HG03025 (cell line): ENCODE results near the gene MAL.

ENCODE experiments used
- ATAC-seq: cut with Tn5 transposase; IDR thresholded peaks from one replicate; pipeline ENCODE4 v1.9.1; 2021; ENCODE audit warnings: mild to moderate bottlenecking, moderate library complexity; ENCODE audit not compliant: unreplicated experiment, low FRiP score

MAL gene

GRCh38 chr2:95059656-95060370 lies 34.3 kb downstream of the MAL start:
- ATAC-seq: no peak

- ATAC-seq: no peak
These were observed 35.1 kb downstream of the MAL start for GRCh38 chr2:95060446-95061118.

GRCh38 chr2:95061119-95061512 lies 35.6 kb downstream of the MAL start:
- no peak for ATAC-seq

GRCh38 chr2:95061601-95062183 lies 36.2 kb downstream of the MAL start:
- ATAC-seq: no peak

- no peak for ATAC-seq
These were observed 37.0 kb downstream of the MAL start for GRCh38 chr2:95062242-95063085.

GRCh38 chr2:95063086-95063958 lies 37.8 kb downstream of the MAL start:
- ATAC-seq: no peak

- no peak for ATAC-seq
These were observed 42.7 kb downstream of the MAL start for GRCh38 chr2:95068256-95068655.

GRCh38 chr2:95069465-95069864 lies 44.0 kb downstream of the MAL start:
- ATAC-seq: no peak

- ATAC-seq: no peak
These were observed 46.3 kb downstream of the MAL start for GRCh38 chr2:95071856-95072255.

GRCh38 chr2:95072424-95072823 lies 46.9 kb downstream of the MAL start:
- ATAC-seq: no peak

- no peak for ATAC-seq
These were observed 48.6 kb downstream of the MAL start for GRCh38 chr2:95073856-95074662.

- no peak for ATAC-seq
These were observed 49.3 kb downstream of the MAL start for GRCh38 chr2:95074663-95075439.

GRCh38 chr2:95075440-95076132 lies 50.1 kb downstream of the MAL start:
- ATAC-seq: no peak

- ATAC-seq: no peak
These were observed 51.4 kb downstream of the MAL start for GRCh38 chr2:95076705-95077529.

- no peak for ATAC-seq
These were observed 52.0 kb downstream of the MAL start for GRCh38 chr2:95077530-95077825.

- no peak for ATAC-seq
These were observed 52.5 kb downstream of the MAL start for GRCh38 chr2:95077861-95078603.
